GM23338 (cell line): ENCODE results near the gene PPP4C. TPM values are rescaled to one million over a fixed set of nuclear protein-coding genes. Genes with fewer than 3 reads are reported as not detected.

ENCODE experiments used
- ATAC-seq: fragments of 200-7000 bp; cut with Tn5 transposase; 3 replicates; pipeline ENCODE4 v1.9.1; 2020
- DNase-seq: peaks from one replicate; pipeline ENCODE4 v3.0.0-alpha.2; 2015; ENCODE audit warnings: low spot score
- H2AFZ ChIP-seq: fragments of 200-600 bp; sonication (generic); 2 replicates; pipeline ENCODE4 v1.8.0; 2016; ENCODE audit warnings: antibody characterized with exemption, mild to moderate bottlenecking, moderate library complexity
- H3F3A ChIP-seq: fragments of 200-600 bp; sonication (generic); replicated peaks from 2 replicates; pipeline ENCODE4 v1.8.0; 2017; ENCODE audit warnings: antibody characterized with exemption, mixed run types, low read depth
- H3K27ac ChIP-seq: fragments of 200-600 bp; sonication (generic); 2 replicates; pipeline ENCODE4 v1.6.1; 2016; ENCODE audit warnings: low read depth
- H3K27me3 ChIP-seq: fragments of 200-600 bp; sonication (generic); 2 replicates; pipeline ENCODE4 v1.8.0; 2016; ENCODE audit warnings: mild to moderate bottlenecking, mixed run types, moderate library complexity; ENCODE audit not compliant: insufficient read depth
- H3K36me3 ChIP-seq: fragments of 200-600 bp; sonication (generic); 2 replicates; pipeline ENCODE4 v1.8.0; 2016; ENCODE audit warnings: mild to moderate bottlenecking; ENCODE audit not compliant: insufficient read depth
- H3K4me1 ChIP-seq: fragments of 200-600 bp; sonication (generic); 2 replicates; pipeline ENCODE4 v1.8.0; 2016; ENCODE audit warnings: mild to moderate bottlenecking, moderate library complexity; ENCODE audit not compliant: insufficient read depth
- H3K4me2 ChIP-seq: fragments of 200-600 bp; sonication (generic); 2 replicates; pipeline ENCODE4 v1.7.1; 2017; ENCODE audit warnings: mixed run types
- H3K4me3 ChIP-seq: fragments of 200-600 bp; sonication (generic); 2 replicates; pipeline ENCODE4 v1.6.1; 2016; ENCODE audit warnings: mixed run types
- H3K79me2 ChIP-seq: fragments of 200-600 bp; sonication (generic); replicated peaks from 2 replicates; pipeline ENCODE4 v1.8.0; 2017; ENCODE audit warnings: mild to moderate bottlenecking; ENCODE audit not compliant: insufficient read depth
- H3K9me2 ChIP-seq: fragments of 200-600 bp; sonication (generic); 2 replicates; pipeline ENCODE4 v1.8.0; 2017; ENCODE audit not compliant: insufficient read depth
- H4K20me1 ChIP-seq: fragments of 200-600 bp; sonication (generic); replicated peaks from 2 replicates; pipeline ENCODE4 v1.8.0; 2017; ENCODE audit warnings: mild to moderate bottlenecking; ENCODE audit not compliant: insufficient read depth
- H3K27ac Mint-ChIP-seq: 2 replicates; pipeline ENCODE4 v1.8.0; 2020; ENCODE audit warnings: inconsistent platforms, mild to moderate bottlenecking, moderate library complexity, mixed read lengths
- H3K27me3 Mint-ChIP-seq: 3 replicates; pipeline ENCODE4 v1.8.0; 2022; ENCODE audit warnings: low read depth, mild to moderate bottlenecking, moderate library complexity, mixed read lengths, inconsistent platforms; ENCODE audit not compliant: insufficient read depth, poor library complexity
- H3K36me3 Mint-ChIP-seq: 3 replicates; pipeline ENCODE4 v1.8.0; 2021; ENCODE audit warnings: low read depth, mild to moderate bottlenecking, inconsistent platforms, moderate library complexity, mixed read lengths
- H3K4me1 Mint-ChIP-seq: 3 replicates; pipeline ENCODE4 v1.8.0; 2020; ENCODE audit warnings: mild to moderate bottlenecking, inconsistent platforms, mixed read lengths
- H3K4me3 Mint-ChIP-seq: 3 replicates; pipeline ENCODE4 v1.8.0; 2021; ENCODE audit warnings: moderate library complexity, mild to moderate bottlenecking, inconsistent platforms, mixed read lengths
- H3K9me3 Mint-ChIP-seq: 3 replicates; pipeline ENCODE4 v1.8.0; 2020; ENCODE audit warnings: moderate library complexity, mild to moderate bottlenecking, inconsistent platforms, mixed read lengths
- CREB1 ChIP-seq: fragments of 250-450 bp; sonication (Bioruptor Pico); IDR thresholded peaks from 2 replicates; pipeline ENCODE4 v1.5.0; 2020; ENCODE audit warnings: low read depth, mild to moderate bottlenecking, moderate library complexity
- EZH2 ChIP-seq: fragments of 200-600 bp; sonication (generic); IDR thresholded peaks from one replicate; pipeline ENCODE4 v1.8.0; 2017; ENCODE audit warnings: antibody characterized with exemption, mild to moderate bottlenecking, low read depth; ENCODE audit not compliant: unreplicated experiment
- EZH2phosphoT487 ChIP-seq: fragments of 200-600 bp; sonication (generic); IDR thresholded peaks from one replicate; pipeline ENCODE4 v1.8.1; 2018; ENCODE audit warnings: antibody characterized with exemption; ENCODE audit not compliant: unreplicated experiment
- JUNB ChIP-seq: IDR thresholded peaks from one replicate; pipeline ENCODE4 v1.6.1; 2016; ENCODE audit warnings: antibody characterized with exemption; ENCODE audit not compliant: unreplicated experiment
- NANOG ChIP-seq: IDR thresholded peaks from 2 replicates; pipeline ENCODE4 v1.6.1; 2016; ENCODE audit warnings: antibody characterized with exemption, borderline replicate concordance
- POLR2AphosphoS5 ChIP-seq: IDR thresholded peaks from 2 replicates; pipeline ENCODE4 v1.6.1; 2016; ENCODE audit warnings: antibody characterized with exemption, low read depth
- STAT1 ChIP-seq: IDR thresholded peaks from one replicate; pipeline ENCODE4 v1.6.1; 2016; ENCODE audit warnings: antibody characterized with exemption; ENCODE audit not compliant: unreplicated experiment
- ZNF114 ChIP-seq: fragments of 250-450 bp; sonication (Bioruptor Pico); IDR thresholded peaks from 2 replicates; pipeline ENCODE4 v1.5.0; 2020; ENCODE audit warnings: mild to moderate bottlenecking, moderate library complexity
- ZNF331 ChIP-seq: fragments of 250-450 bp; sonication (Bioruptor Pico); IDR thresholded peaks from 2 replicates; pipeline ENCODE4 v1.5.0; 2020; ENCODE audit warnings: low read depth, mild to moderate bottlenecking, moderate library complexity
- ZNF462 ChIP-seq: fragments of 250-450 bp; sonication (Bioruptor Pico); IDR thresholded peaks from 2 replicates; pipeline ENCODE4 v1.5.0; 2020; ENCODE audit warnings: mild to moderate bottlenecking, moderate library complexity
- polyA plus RNA-seq: library from polyadenylated mRNA; unstranded; fragments of >200 nt; fragmentation: Nextera tagmentation; extraction: Ambion mirVana; gene quantifications from 2 replicates; pipeline ENCODE4 v1.2.1, GENCODE V29; 2016
- total RNA-seq: library from RNA; depleted of rRNA; stranded (reverse); fragments of >200 nt; shearing (Covaris generic); gene quantifications from 2 replicates; pipeline ENCODE4 v1.2.3, GENCODE V29; 2014
- TF ChIP-seq, protein P1 (sequence below): IDR thresholded peaks from 2 replicates; pipeline ENCODE4 v1.6.1; 2016; ENCODE audit warnings: antibody characterized with exemption
- TF ChIP-seq, protein P2 (sequence below), 2 experiments: fragments of 200-600 bp in 1 of 2; sonication (generic) in 1 of 2; conservative IDR thresholded peaks; 2 replicates each; pipeline versions ENCODE4 v1.5.1 to v1.6.1; 2016 to 2017; ENCODE audit warnings: antibody characterized with exemption in 2 of 2, low read depth in 2 of 2, mild to moderate bottlenecking in 2 of 2, moderate library complexity in 1 of 2
- TF ChIP-seq, protein P3 (sequence below): IDR thresholded peaks from one replicate; pipeline ENCODE4 v1.6.1; 2018; ENCODE audit warnings: antibody characterized with exemption; ENCODE audit not compliant: unreplicated experiment

Gene PPP4C
- total and polyA plus RNA-seq, 2 experiments from 2014 or later, result 120 to 170 TPM

- TF ChIP-seq STAT1 (no peak), EZH2phosphoT487 (no peak), CREB1 (CRISPR knock-in tag) (no peak), POLR2AphosphoS5 (no peak), JUNB (no peak), ZNF331 (no peak), ZNF462 (CRISPR knock-in tag) (no peak), ZNF114 (no peak), EZH2 (no peak), NANOG (no peak)
- TF ChIP-seq, protein P1, sequence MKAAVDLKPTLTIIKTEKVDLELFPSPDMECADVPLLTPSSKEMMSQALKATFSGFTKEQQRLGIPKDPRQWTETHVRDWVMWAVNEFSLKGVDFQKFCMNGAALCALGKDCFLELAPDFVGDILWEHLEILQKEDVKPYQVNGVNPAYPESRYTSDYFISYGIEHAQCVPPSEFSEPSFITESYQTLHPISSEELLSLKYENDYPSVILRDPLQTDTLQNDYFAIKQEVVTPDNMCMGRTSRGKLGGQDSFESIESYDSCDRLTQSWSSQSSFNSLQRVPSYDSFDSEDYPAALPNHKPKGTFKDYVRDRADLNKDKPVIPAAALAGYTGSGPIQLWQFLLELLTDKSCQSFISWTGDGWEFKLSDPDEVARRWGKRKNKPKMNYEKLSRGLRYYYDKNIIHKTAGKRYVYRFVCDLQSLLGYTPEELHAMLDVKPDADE, result no peak
- TF ChIP-seq, protein P2, sequence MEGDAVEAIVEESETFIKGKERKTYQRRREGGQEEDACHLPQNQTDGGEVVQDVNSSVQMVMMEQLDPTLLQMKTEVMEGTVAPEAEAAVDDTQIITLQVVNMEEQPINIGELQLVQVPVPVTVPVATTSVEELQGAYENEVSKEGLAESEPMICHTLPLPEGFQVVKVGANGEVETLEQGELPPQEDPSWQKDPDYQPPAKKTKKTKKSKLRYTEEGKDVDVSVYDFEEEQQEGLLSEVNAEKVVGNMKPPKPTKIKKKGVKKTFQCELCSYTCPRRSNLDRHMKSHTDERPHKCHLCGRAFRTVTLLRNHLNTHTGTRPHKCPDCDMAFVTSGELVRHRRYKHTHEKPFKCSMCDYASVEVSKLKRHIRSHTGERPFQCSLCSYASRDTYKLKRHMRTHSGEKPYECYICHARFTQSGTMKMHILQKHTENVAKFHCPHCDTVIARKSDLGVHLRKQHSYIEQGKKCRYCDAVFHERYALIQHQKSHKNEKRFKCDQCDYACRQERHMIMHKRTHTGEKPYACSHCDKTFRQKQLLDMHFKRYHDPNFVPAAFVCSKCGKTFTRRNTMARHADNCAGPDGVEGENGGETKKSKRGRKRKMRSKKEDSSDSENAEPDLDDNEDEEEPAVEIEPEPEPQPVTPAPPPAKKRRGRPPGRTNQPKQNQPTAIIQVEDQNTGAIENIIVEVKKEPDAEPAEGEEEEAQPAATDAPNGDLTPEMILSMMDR (conservative IDR thresholded peaks at IDR 0.05; ENCODE audit: low read depth in 2 of 2), result no peak
- TF ChIP-seq, protein P3, sequence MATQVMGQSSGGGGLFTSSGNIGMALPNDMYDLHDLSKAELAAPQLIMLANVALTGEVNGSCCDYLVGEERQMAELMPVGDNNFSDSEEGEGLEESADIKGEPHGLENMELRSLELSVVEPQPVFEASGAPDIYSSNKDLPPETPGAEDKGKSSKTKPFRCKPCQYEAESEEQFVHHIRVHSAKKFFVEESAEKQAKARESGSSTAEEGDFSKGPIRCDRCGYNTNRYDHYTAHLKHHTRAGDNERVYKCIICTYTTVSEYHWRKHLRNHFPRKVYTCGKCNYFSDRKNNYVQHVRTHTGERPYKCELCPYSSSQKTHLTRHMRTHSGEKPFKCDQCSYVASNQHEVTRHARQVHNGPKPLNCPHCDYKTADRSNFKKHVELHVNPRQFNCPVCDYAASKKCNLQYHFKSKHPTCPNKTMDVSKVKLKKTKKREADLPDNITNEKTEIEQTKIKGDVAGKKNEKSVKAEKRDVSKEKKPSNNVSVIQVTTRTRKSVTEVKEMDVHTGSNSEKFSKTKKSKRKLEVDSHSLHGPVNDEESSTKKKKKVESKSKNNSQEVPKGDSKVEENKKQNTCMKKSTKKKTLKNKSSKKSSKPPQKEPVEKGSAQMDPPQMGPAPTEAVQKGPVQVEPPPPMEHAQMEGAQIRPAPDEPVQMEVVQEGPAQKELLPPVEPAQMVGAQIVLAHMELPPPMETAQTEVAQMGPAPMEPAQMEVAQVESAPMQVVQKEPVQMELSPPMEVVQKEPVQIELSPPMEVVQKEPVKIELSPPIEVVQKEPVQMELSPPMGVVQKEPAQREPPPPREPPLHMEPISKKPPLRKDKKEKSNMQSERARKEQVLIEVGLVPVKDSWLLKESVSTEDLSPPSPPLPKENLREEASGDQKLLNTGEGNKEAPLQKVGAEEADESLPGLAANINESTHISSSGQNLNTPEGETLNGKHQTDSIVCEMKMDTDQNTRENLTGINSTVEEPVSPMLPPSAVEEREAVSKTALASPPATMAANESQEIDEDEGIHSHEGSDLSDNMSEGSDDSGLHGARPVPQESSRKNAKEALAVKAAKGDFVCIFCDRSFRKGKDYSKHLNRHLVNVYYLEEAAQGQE, result no peak
- Mint-ChIP-seq H3K9me3 (peaks cover 3% of the 10 kb centered on the region; the same call in 2 of the 3 replicates), H3K36me3 (no peaks in the 10 kb centered on the region; the same call in 2 of the 3 replicates), H3K4me1 (no peaks in the 10 kb centered on the region), H3K27ac (no peak overlapping the region), H3K4me3 (no peak overlapping the region), H3K27me3 (peaks cover 2% of the 10 kb centered on the region)
- Histone ChIP-seq H3K9me2 (no peaks in the 10 kb centered on the region), H3K27ac (no peak overlapping the region), H3K36me3 (no peaks in the 10 kb centered on the region), H3F3A (no peaks in the 10 kb centered on the region), H3K79me2 (no peaks in the 10 kb centered on the region), H3K27me3 (no peaks in the 10 kb centered on the region), H3K4me1 (no peaks in the 10 kb centered on the region), H3K4me2 (no peak overlapping the region), H3K4me3 (no peak overlapping the region), H4K20me1 (no peaks in the 10 kb centered on the region), H2AFZ (no peak overlapping the region)
- no peak for DNase-seq
- no peak for ATAC-seq
Measured at GRCh38 chr16:30104090-30104489, 28.3 kb downstream of the PPP4C start.
